RWPE2 (cell line): ENCODE measurements around the gene TAOK3.
A peak's percentile ranks its signal among the peaks of the same experiment; 100 is the strongest.
"Not testable (repeated sequence)": the region's sequence is repeated elsewhere in the genome, so short reads cannot be mapped to it uniquely, and the experiment has no call there.

Source experiments
- ATAC-seq: fragments of 200-7000 bp; cut with Tn5 transposase; 3 replicates; pipeline ENCODE4 v1.9.1; 2021; ENCODE audit warnings: low read depth
- DNase-seq: peaks from one replicate; pipeline ENCODE4 v3.0.0-alpha.2; 2020; ENCODE audit warnings: low spot score
- H3K27ac ChIP-seq: fragments of 450-650 bp; 2 replicates; pipeline ENCODE4 v1.5.1; 2017; ENCODE audit warnings: mild to moderate bottlenecking; ENCODE audit not compliant: poor library complexity, severe bottlenecking
- H3K27me3 ChIP-seq: fragments of 250-450 bp; sonication (Bioruptor Pico); 2 replicates; pipeline ENCODE4 v1.5.1; 2021; ENCODE audit warnings: mild to moderate bottlenecking, moderate library complexity; ENCODE audit not compliant: insufficient read depth, poor library complexity, severe bottlenecking
- H3K36me3 ChIP-seq: fragments of 250-450 bp; sonication (Bioruptor Pico); 2 replicates; pipeline ENCODE4 v1.5.1; 2020; ENCODE audit warnings: low read depth, mild to moderate bottlenecking, moderate library complexity
- H3K4me1 ChIP-seq: fragments of 250-450 bp; sonication (Bioruptor Pico); 2 replicates; pipeline ENCODE4 v1.5.1; 2021; ENCODE audit warnings: mild to moderate bottlenecking, moderate library complexity; ENCODE audit not compliant: insufficient read depth, poor library complexity, severe bottlenecking
- H3K4me3 ChIP-seq: fragments of 250-450 bp; sonication (Bioruptor Pico); 2 replicates; pipeline ENCODE4 v1.5.1; 2021; ENCODE audit warnings: mild to moderate bottlenecking, moderate library complexity; ENCODE audit not compliant: severe bottlenecking
- H3K9me3 ChIP-seq: fragments of 250-450 bp; sonication (Bioruptor Pico); 2 replicates; pipeline ENCODE4 v1.5.1; 2021; ENCODE audit warnings: mild to moderate bottlenecking, moderate library complexity; ENCODE audit not compliant: severe bottlenecking
- CTCF ChIP-seq: fragments of 450-650 bp; IDR thresholded peaks from one replicate; pipeline ENCODE4 v1.5.1; 2017; ENCODE audit warnings: mild to moderate bottlenecking, moderate library complexity; ENCODE audit not compliant: poor library complexity, severe bottlenecking

Gene TAOK3

GRCh38 chr12:118282767-118283166, 89.9 kb downstream of the TAOK3 start:
- H3K4me1 ChIP-seq, result no peaks in the 10 kb centered on the region
- H3K27me3 ChIP-seq, result no peaks in the 10 kb centered on the region
- peaks cover 10% of the 10 kb centered on the region; the same call in 1 of the 2 replicates for H3K36me3 ChIP-seq
- no peaks in the 10 kb centered on the region for H3K9me3 ChIP-seq
- no peak overlapping the region for H3K4me3 ChIP-seq
- DNase-seq (no peak), ATAC-seq (no peak)
- H3K27ac ChIP-seq, result no peak overlapping the region
- no peak for TF ChIP-seq CTCF

- H3K4me1 ChIP-seq, H3K27me3 ChIP-seq, H3K4me3 ChIP-seq, H3K36me3 ChIP-seq, DNase-seq, H3K27ac ChIP-seq, H3K9me3 ChIP-seq, ATAC-seq: not testable (repeated sequence)
Observed at GRCh38 chr12:118278288-118278687, 94.4 kb downstream of the TAOK3 start.

GRCh38 chr12:118274066-118274465, 98.6 kb downstream of the TAOK3 start:
- Histone ChIP-seq H3K9me3 (no peaks in the 10 kb centered on the region), H3K4me1 (peaks cover 30% of the 10 kb centered on the region), H3K27me3 (no peaks in the 10 kb centered on the region), H3K27ac (no peak overlapping the region), H3K36me3 (no peaks in the 10 kb centered on the region), H3K4me3 (no peak overlapping the region)
- ATAC-seq (no peak), DNase-seq (no peak)
- no peak for TF ChIP-seq CTCF

GRCh38 chr12:118271770-118272417, 100.8 kb downstream of the TAOK3 start:
- peak overlapping the region; percentile 88 for H3K27ac ChIP-seq
- TF ChIP-seq CTCF, result no peak
- ATAC-seq (peak; percentile 94), DNase-seq (no peak)
- no peaks in the 10 kb centered on the region for H3K27me3 ChIP-seq
- no peak overlapping the region for H3K4me3 ChIP-seq
- H3K4me1 ChIP-seq, result peaks cover 30% of the 10 kb centered on the region
- no peaks in the 10 kb centered on the region for H3K36me3 ChIP-seq
- H3K9me3 ChIP-seq, result no peaks in the 10 kb centered on the region

GRCh38 chr12:118271183-118271582, 101.5 kb downstream of the TAOK3 start:
- peak overlapping the region; percentile 88 for H3K27ac ChIP-seq
- peaks cover 30% of the 10 kb centered on the region for H3K4me1 ChIP-seq
- no peak for DNase-seq

More at GRCh38 chr12:118271183-118271582, 101.5 kb downstream of the TAOK3 start:
- Histone ChIP-seq H3K36me3 (peaks cover 5% of the 10 kb centered on the region; the same call in 1 of the 2 replicates), H3K4me3 (no peak overlapping the region), H3K9me3 (no peaks in the 10 kb centered on the region), H3K27me3 (no peaks in the 10 kb centered on the region)
- peak; percentile 59 for ATAC-seq
- no peak for TF ChIP-seq CTCF
